Activated naive CD4-positive, alpha-beta T cell treated with anti-CD3 and anti-CD28 coated beads, Interleukin-2, amount 50 U/mL, for 24 hours (primary cell): ENCODE measurements around the gene GTF3C4.
"Not testable (repeated sequence)": the region's sequence is repeated elsewhere in the genome, so short reads cannot be mapped to it uniquely, and the experiment has no call there.

Source experiments
- H3K27ac Mint-ChIP-seq: one replicate; pipeline ENCODE4 v1.8.0; 2021; ENCODE audit warnings: mild to moderate bottlenecking, mixed read lengths
- H3K27me3 Mint-ChIP-seq: one replicate; pipeline ENCODE4 v1.8.0; 2021; ENCODE audit warnings: mixed read lengths
- H3K36me3 Mint-ChIP-seq: one replicate; pipeline ENCODE4 v1.8.0; 2021; ENCODE audit warnings: mixed read lengths
- H3K4me1 Mint-ChIP-seq: one replicate; pipeline ENCODE4 v1.8.0; 2021; ENCODE audit warnings: mixed read lengths
- H3K4me3 Mint-ChIP-seq: one replicate; pipeline ENCODE4 v1.8.0; 2021; ENCODE audit warnings: mild to moderate bottlenecking, mixed read lengths
- H3K9me3 Mint-ChIP-seq: one replicate; pipeline ENCODE4 v1.8.0; 2021; ENCODE audit warnings: mixed read lengths

The GTF3C4 gene

DNA sequence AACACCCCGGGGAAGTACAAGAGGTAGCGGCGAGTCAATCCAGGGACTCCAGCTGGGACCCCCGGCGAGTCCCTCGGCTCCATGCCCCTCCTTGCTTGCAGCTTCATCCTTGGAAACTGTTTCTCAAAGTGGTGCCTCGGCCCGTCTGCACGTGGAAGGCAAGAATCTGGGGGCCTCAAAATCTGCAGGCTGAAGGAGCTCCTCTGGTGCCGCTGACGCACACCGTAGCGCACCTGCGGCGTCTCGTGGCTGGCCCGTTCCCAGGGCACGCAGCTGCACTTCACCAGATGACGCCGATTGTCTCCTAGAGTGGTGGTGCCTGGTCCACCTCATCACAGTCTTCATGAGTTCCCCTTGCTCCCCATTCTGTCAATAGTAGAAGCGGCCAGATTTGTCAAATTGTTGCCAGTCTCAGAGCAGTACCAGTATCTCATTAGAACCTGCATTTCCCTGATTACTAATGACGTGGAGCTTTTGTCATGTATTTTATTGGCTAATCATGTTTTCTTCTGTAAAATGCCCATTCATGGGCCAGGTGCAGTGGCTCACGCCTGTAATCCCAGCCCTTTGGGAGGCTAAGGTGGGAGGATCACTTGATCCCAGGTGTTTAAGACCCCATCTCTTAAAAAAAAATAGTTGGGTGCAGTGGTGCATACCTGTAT, 38.6 kb downstream of the GTF3C4 start:
- H3K9me3 Mint-ChIP-seq: no peaks in the 10 kb centered on the region
- no peak overlapping the region for H3K4me3 Mint-ChIP-seq
- H3K27me3 Mint-ChIP-seq: peaks cover 4% of the 10 kb centered on the region
- no peaks in the 10 kb centered on the region for H3K4me1 Mint-ChIP-seq
- H3K36me3 Mint-ChIP-seq: no peaks in the 10 kb centered on the region
- no peak overlapping the region for H3K27ac Mint-ChIP-seq

DNA sequence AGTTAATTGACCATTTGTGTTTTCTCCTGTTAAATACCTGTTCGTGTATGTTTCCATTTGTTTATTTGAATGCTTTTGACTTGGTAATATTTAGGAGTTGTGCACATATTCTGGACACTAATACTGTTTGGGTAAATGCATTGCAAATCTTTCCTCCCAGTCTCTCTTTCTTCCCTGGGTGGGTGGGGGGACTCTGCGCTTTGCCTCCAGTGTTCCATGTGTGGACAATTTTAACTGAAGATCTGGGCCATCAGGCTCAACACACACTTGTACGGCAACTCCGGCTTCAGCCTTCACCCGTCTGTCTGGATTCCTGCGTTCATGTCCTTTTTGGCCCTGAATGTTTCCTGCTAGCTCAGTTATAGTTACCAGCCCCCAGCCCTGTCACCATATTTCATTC, 40.1 kb downstream of the GTF3C4 start:
- no peak overlapping the region for H3K27ac Mint-ChIP-seq
- peaks cover 4% of the 10 kb centered on the region for H3K27me3 Mint-ChIP-seq
- no peaks in the 10 kb centered on the region for H3K36me3 Mint-ChIP-seq
- no peaks in the 10 kb centered on the region for H3K4me1 Mint-ChIP-seq
- H3K9me3 Mint-ChIP-seq: no peaks in the 10 kb centered on the region
- H3K4me3 Mint-ChIP-seq: no peak overlapping the region

DNA sequence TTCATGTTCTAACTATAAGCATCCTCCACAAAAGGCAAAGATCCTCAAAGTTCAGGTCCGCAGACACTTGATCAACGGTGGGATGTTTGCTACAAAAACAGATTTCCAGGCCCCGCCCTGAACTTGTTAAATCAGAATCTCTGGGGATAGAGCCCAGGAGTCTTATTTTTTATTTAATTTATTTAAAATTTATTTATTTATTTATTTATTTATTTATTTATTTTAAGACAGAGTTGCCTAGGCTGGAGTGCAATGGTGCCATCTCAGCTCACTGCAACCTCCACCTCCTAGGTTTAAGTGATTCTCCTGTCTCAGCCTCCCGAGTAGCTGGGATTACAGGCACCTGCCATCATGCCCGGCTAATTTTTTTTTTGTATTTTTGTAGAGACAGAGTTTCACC, 40.9 kb downstream of the GTF3C4 start:
- not testable (repeated sequence) for H3K4me1 Mint-ChIP-seq, H3K4me3 Mint-ChIP-seq, H3K36me3 Mint-ChIP-seq, H3K27ac Mint-ChIP-seq, H3K9me3 Mint-ChIP-seq, H3K27me3 Mint-ChIP-seq

DNA sequence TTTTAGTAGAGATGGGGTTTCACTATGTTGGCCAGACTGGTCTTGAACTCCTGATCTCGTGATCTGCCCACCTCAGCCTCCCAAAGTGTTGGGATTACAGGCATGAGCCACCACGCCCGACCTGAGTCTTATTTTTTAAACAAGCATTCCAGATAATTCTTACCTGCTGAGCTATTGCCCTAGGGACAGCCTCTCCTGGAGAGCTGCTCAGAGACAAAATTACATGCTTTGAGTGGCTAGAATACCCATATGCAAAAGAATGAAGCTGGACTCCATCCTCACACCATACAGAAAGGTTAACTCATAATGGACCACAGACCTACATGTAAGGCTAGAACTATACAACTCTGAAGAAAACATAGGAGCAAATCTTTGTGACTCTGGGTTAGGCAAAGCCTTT, 41.6 kb downstream of the GTF3C4 start:
- no peak overlapping the region for H3K4me3 Mint-ChIP-seq
- H3K27ac Mint-ChIP-seq: no peak overlapping the region
- no peaks in the 10 kb centered on the region for H3K9me3 Mint-ChIP-seq
- no peaks in the 10 kb centered on the region for H3K36me3 Mint-ChIP-seq
- peaks cover 6% of the 10 kb centered on the region for H3K27me3 Mint-ChIP-seq
- H3K4me1 Mint-ChIP-seq: no peaks in the 10 kb centered on the region

DNA sequence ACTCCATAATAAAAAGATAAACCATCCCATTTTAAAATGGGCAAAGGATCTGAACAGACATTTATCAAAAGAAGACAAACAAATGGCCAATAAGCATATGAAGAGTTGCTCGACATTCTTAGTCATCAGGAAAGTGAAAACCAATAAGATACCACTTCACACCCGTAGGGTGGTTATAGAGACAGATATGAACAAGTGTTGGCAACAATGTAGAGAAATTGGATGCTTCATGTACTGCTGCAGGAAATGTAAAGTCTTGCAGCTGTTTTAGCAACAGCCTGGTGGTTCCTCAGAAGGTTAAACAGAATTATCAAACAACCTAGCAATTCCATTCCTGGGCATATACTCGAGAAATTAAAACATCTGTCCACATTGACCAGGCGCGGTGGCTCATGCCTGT, 42.5 kb downstream of the GTF3C4 start:
- Mint-ChIP-seq H3K9me3 (no peaks in the 10 kb centered on the region), H3K27ac (no peak overlapping the region), H3K27me3 (peaks cover 6% of the 10 kb centered on the region), H3K4me3 (no peak overlapping the region), H3K4me1 (no peaks in the 10 kb centered on the region), H3K36me3 (no peaks in the 10 kb centered on the region)

DNA sequence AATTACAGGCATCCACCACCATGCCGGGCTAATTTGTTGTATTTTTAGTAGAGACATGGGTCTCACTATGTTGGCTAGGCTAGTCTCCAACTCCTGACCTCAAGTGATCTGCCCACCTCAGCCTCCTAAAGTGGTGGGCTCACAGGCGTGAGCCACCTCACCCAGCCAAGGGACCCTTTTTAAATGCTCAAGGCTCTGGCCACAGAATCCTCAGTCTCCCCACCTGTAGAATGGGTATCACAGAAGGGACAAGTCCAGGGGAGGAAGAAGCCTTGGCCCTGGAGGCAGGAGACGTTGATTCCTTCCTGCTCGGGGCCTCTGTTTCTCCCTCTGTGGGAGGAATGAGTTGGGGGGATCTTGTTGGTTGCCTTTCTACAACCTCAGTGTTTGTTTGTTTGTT, 45.7 kb downstream of the GTF3C4 start:
- H3K36me3 Mint-ChIP-seq: no peaks in the 10 kb centered on the region
- H3K4me1 Mint-ChIP-seq: peaks cover 7% of the 10 kb centered on the region
- no peaks in the 10 kb centered on the region for H3K9me3 Mint-ChIP-seq
- peaks cover 12% of the 10 kb centered on the region for H3K27me3 Mint-ChIP-seq
- no peak overlapping the region for H3K4me3 Mint-ChIP-seq
- no peak overlapping the region for H3K27ac Mint-ChIP-seq

DNA sequence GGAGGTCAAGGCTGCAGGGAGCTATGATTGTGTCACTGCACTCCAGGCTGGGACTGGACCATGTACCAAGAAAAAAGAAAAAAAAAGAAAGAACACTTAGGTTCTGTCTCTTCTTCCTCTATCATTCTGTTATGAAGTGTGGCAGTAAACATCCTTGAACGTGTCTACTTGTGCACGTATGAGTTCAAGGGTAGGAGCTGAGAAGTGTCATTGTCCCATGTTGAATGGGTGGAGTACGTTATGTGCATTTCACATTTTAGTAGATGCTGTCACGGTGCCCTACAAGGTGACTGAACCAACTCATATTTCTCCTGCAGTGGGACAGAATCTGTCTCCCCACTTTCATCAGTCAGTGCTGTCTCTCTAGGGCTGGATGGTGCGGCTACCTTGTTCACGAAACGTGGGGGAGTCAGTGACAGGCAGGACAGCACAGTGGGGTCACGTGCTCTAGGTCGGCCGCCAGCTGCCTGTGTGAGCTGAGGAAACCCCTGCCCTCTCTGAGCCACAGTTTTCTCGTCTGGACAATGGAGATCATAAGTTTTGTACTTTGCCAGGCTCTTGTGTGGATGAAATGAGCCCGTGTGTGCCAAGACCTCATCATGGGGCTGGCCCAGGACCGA, 47.2 kb downstream of the GTF3C4 start:
- H3K36me3 Mint-ChIP-seq: no peaks in the 10 kb centered on the region
- H3K27me3 Mint-ChIP-seq: peaks cover 12% of the 10 kb centered on the region
- H3K4me3 Mint-ChIP-seq: no peak overlapping the region
- peaks cover 7% of the 10 kb centered on the region for H3K4me1 Mint-ChIP-seq
- H3K9me3 Mint-ChIP-seq: no peaks in the 10 kb centered on the region
- H3K27ac Mint-ChIP-seq: no peak overlapping the region

DNA sequence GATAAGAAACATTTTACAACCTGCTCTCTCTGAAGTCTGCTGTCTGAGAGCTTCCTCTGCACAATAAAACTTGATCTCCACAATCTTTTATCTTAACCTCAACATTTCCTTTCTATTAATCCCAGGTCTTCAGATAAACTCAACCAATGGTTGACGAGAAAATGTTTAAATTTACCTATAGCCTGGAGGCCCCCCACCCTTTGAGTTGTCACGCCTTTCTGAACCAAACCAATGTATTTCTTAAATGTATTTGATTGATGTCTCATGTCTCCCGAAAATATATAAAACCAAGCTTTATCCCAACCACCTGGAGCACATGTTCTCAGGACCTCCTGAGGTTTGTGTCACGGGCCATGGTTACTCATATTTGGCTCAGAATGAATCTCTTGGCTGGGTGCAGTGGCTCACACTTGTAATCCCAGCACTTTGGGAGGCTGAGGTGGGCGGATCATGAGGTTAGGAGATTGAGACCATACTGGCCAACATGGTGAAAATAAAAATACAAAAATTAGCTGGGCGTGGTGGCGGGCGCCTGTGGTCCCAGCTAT, 48.2 kb downstream of the GTF3C4 start:
- not testable (repeated sequence) for H3K4me1 Mint-ChIP-seq, H3K4me3 Mint-ChIP-seq, H3K27ac Mint-ChIP-seq, H3K36me3 Mint-ChIP-seq, H3K9me3 Mint-ChIP-seq
- peaks cover 11% of the 10 kb centered on the region for H3K27me3 Mint-ChIP-seq

DNA sequence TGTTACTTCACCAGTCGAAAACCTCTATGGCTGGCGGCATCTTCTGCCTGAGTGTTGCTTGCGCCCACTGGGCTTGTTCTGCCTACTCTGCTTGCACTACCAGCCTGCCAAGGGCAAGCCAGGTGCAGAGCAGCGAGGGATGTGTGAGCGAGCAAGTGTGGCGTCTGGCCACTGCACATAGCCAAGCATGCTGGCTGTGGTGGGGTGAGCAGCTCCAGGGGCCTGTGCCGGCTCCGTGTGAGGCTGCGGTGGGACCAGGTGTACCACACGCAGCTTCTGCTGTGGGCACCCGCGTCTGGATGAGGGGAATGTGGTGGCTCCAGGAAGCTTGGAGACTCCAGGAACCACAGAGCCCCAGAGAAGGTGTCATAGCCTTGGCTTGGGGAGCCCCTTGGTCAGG, 51.4 kb downstream of the GTF3C4 start:
- peaks cover 7% of the 10 kb centered on the region for H3K4me1 Mint-ChIP-seq
- no peak overlapping the region for H3K27ac Mint-ChIP-seq
- peaks cover 9% of the 10 kb centered on the region for H3K27me3 Mint-ChIP-seq
- H3K36me3 Mint-ChIP-seq: no peaks in the 10 kb centered on the region
- no peaks in the 10 kb centered on the region for H3K9me3 Mint-ChIP-seq
- H3K4me3 Mint-ChIP-seq: no peak overlapping the region

DNA sequence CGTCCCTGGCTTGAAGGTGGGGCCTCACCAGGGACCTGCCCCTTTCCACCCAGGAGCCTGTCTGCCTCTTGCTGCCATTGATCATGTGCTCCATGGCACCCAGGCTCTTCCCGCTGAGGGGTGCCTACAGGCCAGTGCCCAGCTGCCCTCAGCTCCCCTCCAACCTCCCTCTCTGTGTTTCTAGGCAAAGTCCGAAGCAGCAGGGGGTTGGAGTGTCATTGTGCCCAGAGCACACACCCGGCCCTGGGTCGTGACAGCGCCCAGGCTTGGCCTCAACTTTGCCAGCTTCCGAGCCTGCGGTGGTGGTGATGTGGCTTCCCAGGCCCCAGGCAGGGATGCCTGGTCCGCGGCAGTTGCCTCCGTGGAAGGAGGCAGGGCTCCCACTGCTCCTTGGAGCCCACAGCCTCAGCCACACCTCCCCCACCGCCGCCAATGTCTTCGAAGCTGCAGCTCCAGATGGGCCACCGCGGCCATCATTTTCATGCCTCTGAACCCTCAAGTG, 52.4 kb downstream of the GTF3C4 start:
- Mint-ChIP-seq H3K9me3 (no peaks in the 10 kb centered on the region), H3K27me3 (peaks cover 7% of the 10 kb centered on the region), H3K4me3 (no peak overlapping the region), H3K4me1 (peaks cover 7% of the 10 kb centered on the region), H3K27ac (no peak overlapping the region), H3K36me3 (no peaks in the 10 kb centered on the region)

DNA sequence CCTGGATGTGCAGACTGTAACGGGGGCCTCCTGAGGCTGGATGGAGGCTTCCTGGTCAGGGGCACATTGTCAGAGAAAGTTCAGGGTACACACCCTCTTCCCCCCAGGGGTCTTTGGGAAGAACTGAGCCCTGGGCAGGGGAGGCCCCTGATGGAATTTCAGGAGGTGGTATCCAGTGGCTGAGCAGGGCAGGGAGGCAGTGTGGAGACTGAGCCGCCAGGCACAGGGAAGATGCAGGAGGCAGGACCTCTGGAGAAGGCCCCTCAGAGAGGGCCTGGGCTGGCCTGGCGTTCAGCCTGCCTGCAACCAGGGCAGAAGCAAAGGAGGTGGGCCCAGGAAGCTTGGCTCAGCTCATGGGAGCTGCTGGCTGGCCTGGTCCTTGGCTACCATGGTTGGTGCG, 53.5 kb downstream of the GTF3C4 start:
- Mint-ChIP-seq H3K36me3 (no peaks in the 10 kb centered on the region), H3K27me3 (peaks cover 6% of the 10 kb centered on the region), H3K27ac (no peak overlapping the region), H3K9me3 (no peaks in the 10 kb centered on the region), H3K4me3 (no peak overlapping the region), H3K4me1 (no peaks in the 10 kb centered on the region)

DNA sequence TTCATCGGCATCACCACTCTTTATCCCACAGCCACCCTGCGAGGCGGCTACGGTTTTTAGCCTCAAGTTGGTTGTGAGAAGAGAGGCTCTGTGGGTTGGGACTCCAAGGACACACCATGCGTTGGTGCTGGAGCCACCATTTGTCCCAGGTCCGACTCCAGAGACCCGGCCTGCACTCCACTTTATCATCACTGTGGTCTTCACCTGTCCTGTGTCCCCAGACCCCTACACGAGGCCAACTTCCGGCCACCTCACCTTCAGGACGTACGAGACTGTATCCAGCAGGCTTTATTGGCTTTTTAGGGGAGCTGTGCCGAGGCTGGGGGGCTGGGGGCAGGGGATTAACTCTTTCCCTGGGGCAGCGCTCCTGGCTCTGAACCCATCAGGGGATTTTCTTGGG, 55.0 kb downstream of the GTF3C4 start:
- no peaks in the 10 kb centered on the region for H3K9me3 Mint-ChIP-seq
- H3K27me3 Mint-ChIP-seq: peaks cover 2% of the 10 kb centered on the region
- H3K27ac Mint-ChIP-seq: no peak overlapping the region
- H3K36me3 Mint-ChIP-seq: no peaks in the 10 kb centered on the region
- no peak overlapping the region for H3K4me3 Mint-ChIP-seq
- H3K4me1 Mint-ChIP-seq: no peaks in the 10 kb centered on the region

DNA sequence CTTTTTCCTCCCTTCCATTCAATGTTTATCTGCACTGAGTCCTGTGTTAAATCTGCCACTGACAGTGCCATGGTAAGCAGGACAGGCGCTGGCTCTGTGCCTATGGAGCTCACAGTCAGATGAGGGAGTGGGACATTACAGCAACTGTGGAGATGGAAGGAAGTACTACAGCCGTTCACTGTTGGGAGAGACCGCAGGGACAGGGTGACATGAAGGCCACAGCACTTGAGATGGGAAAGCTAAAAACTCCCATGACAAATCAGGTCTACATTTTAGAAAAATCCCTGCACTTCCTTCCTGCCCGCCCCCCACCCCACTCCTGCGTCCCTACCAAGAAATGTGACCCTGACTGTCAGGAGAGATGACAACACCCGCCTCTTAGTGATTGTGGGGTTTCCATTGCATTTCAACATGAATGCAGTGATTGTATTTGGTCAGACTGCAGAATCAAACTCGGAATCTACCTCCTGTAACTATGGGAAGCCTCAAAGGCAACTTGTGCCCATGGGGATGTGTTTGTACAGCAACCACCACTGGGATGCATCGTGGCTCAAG, 56.4 kb downstream of the GTF3C4 start:
- Mint-ChIP-seq H3K27ac (no peak overlapping the region), H3K4me1 (no peaks in the 10 kb centered on the region), H3K4me3 (no peak overlapping the region), H3K9me3 (no peaks in the 10 kb centered on the region), H3K36me3 (no peaks in the 10 kb centered on the region), H3K27me3 (peaks cover 2% of the 10 kb centered on the region)

DNA sequence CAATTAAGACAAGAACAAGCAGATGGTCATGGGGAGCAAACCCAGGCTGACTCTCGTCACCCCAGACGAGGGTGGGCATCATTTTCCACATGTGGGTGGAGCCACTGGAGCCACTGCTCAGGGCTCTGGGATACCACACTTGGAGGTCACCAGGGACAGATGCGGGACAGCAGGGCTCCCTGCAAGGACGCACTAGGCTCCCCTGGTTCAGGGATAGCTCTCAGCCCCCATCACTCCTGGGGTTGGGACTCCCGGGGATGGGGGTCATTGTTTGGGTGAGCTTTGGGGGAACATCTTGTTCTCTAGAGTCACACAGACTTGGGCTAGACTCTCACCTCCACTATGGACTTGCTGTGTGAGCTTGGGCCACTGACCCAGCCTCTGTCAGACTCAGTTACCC, 57.8 kb downstream of the GTF3C4 start:
- Mint-ChIP-seq H3K4me3 (no peak overlapping the region), H3K27ac (no peak overlapping the region), H3K27me3 (peaks cover 4% of the 10 kb centered on the region), H3K36me3 (no peaks in the 10 kb centered on the region), H3K9me3 (no peaks in the 10 kb centered on the region), H3K4me1 (no peaks in the 10 kb centered on the region)

DNA sequence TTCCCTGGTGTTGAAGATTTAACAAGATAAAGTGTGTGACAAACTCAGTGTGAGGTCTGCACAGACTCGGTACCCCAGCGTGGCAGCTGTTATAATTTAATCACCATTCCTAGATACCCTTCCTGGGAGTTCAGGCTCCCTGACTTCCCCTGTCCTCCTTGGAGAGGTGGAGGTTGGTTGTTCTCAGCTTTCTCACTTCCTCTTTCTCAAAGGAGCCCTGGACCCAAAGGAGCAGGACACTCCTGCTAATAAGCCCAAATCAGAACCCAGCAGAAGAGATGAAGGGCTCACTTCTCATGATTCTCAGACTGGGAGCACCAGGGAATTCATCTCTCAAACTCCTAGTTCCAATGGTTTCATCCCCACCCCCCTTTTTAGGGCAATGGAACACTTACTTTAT, 58.2 kb downstream of the GTF3C4 start:
- Mint-ChIP-seq H3K4me1 (no peaks in the 10 kb centered on the region), H3K36me3 (no peaks in the 10 kb centered on the region), H3K9me3 (no peaks in the 10 kb centered on the region), H3K4me3 (no peak overlapping the region), H3K27me3 (peaks cover 4% of the 10 kb centered on the region), H3K27ac (no peak overlapping the region)

DNA sequence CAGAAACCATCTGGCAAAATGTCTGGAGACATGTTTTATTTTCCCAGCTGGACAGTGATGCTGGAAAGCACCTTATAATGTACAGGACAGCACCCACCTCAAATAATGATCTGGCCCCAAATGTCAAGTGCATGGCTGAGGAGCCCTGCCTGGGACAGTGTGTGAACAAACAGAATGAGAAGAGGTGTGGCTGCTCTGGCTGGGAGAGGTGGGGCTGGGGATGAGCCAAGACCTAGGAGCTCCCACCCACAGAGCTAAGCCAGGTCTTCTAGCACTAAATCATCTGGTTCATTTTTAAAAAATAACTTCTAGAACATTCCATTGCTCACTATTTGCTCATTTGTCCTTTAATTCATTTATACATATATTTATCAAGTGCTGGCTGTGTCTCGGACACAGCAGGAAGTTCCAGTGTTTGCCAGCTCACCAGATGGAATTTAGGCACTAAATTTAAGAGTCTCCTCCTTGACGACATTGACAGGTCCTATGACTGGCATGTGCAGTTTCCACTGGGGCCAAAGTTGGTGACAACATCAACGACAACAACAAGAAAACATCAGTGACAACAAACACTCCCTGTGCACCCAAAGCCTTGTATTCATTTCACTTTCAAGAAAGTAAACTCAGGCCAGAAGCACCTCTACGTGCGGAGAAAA, 59.1 kb downstream of the GTF3C4 start:
- Mint-ChIP-seq H3K4me3 (no peak overlapping the region), H3K27ac (no peak overlapping the region), H3K4me1 (no peaks in the 10 kb centered on the region), H3K36me3 (no peaks in the 10 kb centered on the region), H3K9me3 (no peaks in the 10 kb centered on the region), H3K27me3 (peaks cover 4% of the 10 kb centered on the region)
